8988T (cell line): Measurements from ENCODE around the gene SGPL1.

ENCODE experiments used
- DNase-seq: peaks from one replicate; pipeline ENCODE4 v3.0.0; 2011

The SGPL1 gene

DNA sequence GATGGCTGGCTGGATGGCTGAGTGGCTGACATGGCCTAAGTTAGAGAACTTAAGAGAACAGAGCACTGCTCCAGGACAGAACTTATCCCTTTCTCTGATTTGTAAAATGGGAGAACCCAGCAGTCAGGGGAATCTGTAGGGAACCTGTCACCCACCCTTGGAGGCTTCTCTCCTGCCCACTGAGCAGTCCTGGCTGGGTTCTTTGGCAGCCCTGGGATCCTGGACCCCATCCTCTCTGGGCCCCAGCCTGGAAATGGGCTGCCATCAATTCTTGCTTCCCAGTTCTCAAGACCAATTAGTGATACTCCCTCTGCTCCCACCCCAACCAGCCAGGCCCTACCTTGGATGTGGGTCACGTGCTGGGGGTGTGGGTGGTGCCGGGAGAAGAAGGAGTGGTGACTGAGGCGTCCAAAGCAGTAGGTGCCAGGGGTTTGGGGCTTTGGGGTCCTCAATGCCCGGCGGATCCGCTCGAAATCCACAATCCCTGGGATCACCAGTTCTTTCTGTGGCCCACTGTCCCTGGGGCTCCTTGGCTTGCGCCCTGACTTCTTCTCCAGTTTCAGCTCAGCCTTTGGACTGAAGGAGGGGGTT is 34.2 kb upstream of the SGPL1 start:
- no peak for DNase-seq

DNA sequence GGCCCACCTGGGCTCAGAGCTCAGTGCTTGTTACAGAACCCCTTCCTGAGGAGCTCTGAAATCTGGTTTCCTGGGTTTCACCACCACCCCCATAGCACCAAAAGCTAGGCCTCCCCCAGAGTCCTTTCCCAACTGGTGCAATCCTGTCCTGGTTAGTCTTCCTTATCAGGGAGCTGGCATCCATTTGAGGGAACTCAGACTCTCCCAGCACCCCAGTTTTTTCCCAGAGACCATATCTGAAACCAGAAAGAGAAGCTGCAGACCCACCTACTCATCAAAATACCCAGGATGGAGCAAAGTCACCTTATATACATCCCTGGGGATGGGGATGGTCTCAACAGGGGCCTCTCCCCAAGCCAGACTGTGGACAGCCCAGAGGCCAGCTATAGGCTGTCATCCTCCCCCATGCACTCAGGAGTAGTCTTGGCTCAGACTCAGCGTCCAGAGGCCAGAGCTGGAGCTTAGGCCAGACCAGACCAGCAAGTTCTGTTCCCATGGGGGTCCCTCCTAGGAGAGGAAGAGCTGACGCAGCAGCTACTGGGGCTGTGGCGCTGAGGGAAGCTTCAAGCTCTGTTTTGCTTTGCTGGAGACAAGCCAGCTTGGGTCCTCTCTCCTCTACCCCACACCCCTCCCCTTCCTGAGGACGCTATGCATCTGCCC is 33.5 kb upstream of the SGPL1 start:
- no peak for DNase-seq

DNA sequence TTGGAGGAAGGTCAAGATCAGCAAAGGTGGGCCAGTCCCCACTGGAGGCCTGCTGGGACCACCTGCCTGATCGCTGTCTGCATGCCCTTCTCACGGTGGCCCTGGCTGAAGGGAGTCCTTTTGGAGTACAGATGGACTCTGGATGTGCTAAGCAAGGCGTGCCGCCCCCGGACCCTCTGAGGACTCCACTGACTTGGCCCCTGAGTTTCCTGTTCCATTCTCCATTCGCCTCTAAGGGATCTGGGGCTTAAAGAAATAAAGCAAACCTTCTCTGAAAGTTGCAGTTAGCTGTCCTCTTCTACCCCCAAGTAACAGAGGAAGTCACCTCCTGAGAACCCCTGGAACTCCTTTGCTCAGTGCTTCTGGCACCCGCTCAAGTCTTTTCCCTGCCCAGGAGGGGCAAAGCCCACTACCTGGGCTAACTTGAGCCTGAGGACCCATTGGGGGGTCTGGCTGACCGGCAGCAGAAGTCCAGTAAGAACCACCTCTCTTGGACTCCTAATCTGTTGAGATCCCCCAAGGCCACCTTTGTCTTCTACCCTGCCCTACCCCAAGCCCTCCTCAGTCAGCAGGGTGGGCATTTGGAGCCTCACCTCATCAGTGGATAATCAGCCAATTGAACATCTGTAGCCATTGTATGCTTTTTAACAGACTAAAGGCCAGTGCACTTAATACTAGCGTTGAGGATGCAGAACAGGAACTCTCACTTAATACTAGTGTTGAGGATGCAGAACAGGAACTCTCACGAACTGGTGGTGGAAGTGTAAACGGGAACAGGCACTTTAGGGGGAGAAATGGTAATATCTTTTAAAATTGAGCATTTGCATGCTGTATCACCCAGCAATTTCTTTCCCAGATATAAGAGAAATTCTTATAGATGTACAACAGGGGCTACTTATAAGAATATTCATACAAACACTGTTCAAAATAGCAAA is 32.7 kb upstream of the SGPL1 start:
- DNase-seq = no peak

DNA sequence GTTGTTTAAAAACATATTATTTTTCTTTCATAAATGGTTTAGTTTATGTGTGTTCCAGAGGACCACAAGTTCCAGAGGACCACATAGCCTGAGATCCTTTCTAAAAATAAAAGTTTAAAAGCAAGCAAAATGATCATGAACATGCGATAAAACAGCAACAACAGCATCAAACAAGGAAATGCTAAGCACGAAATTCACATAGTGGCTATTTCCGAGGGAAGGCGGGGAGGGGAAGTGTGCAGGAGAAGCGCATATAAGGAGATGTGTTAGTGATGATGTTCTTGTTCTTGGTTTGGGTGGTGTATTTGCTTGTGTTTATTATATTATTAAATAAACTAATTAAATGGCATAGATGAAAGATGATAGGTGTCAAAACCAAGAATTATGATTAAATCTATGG is 31.7 kb upstream of the SGPL1 start:
- no peak for DNase-seq

DNA sequence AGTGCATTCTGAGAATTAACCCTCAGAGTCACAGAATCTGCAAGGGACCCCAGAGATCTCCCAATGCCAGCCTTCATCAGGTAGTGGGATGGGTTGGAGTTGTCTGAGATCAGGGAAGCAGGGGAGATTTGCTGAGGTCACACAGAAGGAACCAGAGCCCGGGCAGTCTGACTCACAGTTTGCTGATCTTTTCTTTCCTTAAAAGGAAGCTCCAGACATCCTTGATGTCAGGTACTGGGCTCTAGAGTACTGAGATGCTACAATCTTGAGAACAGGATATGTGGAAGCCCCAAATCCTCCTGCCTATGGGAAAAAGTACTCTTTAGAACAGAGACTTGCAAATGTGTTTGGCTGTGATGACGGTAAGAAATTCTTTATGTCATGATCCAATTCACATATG is 31.3 kb upstream of the SGPL1 start:
- no peak for DNase-seq

DNA sequence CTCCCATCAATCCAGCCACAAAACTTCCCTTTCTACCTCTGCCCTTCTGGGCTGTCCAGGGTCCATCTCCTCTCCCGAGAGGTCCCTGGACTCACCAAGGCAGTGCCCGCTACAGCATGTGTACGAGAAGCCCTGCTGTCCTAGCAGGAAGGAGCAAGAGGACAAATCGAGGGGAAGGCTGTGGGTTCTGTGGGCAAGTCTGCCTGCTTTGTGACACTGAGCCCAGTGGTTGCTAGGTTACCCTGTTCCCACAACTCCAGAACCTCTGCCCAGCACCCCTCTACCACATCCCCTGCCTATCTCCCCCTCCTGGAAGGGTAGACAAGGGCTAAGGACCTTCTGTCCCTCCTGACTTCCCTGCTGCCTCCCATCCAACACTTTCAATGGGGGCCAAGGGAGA is 30.6 kb upstream of the SGPL1 start, which contains the start of gene TBATA:
Gene TBATA, minus strand, starts transcription at position 188 of the 400 bp plus-strand sequence. CDS start 1,998 bp downstream, outside the sequence.
- no peak for DNase-seq

DNA sequence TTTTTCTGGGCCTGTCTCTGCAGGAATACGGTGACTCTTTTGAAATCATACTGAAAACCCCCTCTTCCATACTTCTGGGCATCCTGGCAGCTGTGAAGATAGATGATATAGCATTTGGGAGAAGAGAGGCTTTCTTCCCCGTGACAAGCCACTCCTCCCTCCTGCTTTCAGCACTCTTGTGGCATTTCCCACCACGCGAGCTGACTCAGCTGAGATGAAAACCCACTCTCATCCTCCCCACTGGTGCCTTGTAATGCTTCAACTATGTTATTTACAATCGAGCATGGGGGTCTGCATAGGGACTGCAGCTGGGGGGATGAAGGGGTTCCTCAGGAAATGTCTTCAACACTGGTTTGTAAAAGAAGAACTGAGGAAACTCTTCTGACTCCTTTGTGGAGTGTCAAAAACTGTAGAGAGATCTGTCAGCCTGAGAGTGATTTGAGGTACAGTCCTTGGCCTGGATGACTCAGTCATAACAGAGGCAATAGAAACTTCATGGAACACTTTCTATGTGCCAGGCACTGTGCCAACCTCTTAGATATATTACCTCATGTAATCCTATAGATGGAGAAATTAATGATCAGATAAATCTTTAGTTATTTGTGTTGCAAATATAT is 28.8 kb upstream of the SGPL1 start:
- no peak for DNase-seq

DNA sequence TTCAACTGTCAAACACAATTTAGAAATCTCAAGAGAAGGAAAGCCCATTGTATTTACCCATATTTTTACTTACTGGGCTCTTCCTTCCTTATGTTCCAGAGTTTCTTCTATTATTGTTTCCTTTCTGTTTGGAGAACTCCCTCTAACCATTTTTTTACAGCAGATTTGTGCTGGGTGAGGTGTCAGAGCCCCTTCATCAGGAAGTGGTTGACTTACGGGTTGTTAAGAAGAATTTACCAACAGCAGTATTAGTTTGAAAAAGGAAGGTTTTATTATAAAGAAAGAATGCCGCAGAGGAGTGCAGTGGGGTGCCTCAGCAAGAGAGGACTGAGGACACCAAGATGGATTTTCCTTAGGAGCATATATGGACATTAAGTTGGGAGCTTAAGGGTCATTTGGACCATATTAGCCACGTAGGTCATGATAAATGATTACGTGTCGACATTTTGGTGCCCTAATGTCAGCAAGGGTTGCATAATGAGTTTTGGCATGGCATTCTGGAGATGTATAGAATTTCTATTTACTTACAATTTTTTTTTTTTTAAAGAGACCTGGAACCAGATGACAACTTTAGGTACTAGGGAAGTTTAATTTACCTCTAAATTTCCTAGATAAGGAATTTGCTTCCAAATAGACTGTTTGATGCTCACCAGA is 24.2 kb upstream of the SGPL1 start:
- no peak for DNase-seq

DNA sequence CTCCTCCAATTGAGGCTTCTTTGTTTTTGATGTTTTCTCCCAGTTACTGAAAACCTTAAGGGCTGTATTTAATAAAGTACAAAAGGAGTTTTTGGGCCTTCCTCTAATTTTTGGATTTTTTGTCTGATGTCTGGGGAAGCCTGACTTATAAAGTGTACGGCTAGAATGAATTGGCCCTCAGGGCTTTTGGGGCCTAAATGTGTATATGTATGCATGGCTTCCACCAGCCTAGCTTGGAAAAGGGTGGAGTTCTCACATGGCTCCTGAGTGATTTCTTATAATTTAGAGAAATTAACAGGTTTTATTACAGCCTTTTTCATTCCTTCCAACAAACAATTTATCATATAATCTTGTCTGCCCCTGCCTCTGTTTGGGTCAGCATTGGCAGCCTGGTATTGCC is 20.1 kb upstream of the SGPL1 start:
- no peak for DNase-seq

DNA sequence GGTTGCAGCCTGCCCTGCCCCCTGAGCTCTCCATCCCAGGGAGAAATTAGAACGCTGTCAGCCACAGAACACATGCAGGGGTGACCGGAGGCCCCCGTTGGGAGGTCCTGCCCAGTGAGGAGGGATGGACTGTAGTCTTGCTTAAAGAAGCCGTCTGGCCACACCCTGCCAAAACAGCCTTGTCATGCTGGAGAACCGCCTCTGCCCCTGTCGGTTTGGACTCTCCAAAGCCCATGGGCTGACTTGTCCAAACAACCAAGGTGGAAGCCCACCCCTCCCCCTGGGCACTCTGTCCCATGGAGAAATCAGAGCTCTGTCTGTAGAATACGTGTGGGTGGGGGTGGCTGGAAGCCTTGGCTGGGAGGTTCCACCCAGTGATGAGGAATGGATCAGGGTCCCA is 17.9 kb upstream of the SGPL1 start:
- no peak for DNase-seq

DNA sequence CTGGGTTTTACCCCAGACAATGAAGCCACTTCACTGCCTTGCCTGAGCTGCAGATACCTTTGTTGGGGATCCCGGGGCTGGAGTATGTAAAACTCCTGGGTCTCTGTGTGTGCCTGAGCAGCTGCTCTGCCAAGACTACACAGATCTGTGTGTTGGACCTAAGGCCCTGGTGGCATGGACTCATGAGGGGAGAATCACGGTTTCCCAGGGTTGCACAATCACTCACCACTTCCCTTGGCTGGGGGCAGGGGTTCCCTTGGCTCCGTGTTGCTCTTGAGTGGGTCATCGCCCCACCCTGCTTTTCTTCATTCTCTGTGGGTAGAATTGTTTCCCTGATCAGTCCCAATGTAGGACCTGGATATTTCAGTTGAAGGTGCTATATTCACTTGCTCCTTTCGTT is 16.6 kb upstream of the SGPL1 start:
- DNase-seq = no peak

DNA sequence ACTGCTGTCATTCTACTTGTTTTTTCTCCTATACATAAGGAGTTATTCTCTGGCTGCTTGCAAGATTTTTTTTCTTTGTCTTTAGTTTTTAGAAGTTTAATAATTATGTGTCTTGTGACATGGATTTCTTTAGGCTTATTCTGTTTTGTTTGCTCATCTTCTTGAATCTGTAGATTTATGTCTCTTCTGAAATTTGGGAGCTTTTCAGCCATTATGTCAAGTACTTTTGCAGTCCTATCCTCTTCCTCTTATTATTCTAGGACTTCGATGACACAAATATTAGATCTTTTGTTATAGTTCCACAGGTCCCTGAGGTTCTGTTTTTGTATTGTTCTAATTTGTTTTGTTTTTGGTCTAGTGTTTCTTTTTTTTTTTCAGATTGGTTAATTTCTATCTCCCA is 13.9 kb upstream of the SGPL1 start:
- no peak for DNase-seq

DNA sequence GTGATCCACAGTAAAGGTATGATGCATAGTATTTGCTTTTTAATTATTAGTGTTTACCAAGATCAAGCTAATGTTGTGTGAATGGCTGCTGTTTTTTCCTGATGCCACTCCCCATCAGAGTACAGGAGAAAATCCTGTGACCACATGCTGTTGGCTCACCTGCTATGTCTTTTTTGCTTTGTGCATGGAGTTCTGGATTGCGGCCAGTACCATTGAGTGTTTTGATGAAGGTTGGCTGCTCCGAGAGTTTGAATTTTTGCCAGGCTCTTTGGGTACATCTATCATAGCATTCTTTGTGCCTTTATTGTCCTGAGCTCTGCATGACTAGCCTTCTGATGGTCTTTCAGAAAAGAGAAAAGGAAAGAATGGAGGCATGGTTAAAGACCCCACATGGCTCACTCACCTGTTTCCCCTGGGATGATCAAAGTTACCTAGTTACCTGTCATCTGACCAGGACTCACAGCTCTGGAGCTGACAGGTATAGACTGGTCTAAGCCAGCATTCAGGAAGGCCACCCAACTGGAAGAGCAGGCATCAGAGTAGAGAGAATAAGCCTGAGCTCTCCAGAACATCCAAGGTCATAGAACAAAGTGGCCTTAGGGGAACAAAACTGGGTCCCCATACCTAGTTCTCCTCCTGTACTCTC is 11.8 kb upstream of the SGPL1 start:
- no peak for DNase-seq

DNA sequence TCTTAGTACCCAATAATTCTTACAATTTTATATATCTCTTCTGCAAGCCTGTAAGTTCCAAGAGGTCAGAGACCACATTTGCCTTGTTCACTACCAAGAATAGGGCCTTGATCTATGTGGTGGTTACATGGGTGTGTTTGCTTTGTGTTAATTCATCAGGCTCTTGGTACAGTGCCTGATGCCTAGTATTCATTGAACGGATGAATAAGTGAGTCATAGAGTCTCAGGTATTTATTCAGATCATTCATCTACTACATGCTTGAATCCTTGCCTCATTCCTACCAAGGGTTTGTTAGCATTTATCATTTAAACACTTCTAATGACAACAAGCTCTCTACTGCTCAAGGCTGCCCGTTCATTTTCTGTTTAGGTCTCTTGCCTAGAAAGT is 11.3 kb upstream of the SGPL1 start:
- DNase-seq = no peak

DNA sequence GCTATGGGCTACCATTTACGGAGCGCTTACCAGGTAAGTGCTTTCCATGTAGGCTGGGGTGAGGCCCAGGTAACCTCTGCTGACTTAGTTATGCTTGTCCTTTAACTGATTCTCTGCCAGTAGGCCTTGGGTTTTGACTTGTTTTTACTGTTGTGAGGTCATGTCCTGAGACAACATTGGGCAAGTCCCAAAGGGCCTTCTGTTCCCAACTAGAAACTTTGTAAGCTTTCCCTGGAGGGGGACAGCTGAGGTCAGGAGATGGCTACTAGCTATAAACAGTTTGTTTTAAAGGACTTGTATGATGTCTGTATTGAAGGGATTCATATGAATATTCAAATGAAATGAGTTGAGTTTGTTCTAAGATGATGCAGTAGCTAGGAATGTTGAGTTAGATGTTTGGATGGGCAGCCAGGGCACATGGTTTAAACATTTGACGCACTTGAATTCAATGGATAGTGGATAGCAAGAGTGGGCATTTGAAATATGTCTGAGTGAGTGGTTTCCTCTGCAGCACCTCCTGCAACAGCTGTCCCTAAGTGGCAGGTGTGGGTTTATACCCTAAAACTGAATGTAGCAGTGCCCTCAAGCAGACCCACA is 10.0 kb upstream of the SGPL1 start:
- no peak for DNase-seq

DNA sequence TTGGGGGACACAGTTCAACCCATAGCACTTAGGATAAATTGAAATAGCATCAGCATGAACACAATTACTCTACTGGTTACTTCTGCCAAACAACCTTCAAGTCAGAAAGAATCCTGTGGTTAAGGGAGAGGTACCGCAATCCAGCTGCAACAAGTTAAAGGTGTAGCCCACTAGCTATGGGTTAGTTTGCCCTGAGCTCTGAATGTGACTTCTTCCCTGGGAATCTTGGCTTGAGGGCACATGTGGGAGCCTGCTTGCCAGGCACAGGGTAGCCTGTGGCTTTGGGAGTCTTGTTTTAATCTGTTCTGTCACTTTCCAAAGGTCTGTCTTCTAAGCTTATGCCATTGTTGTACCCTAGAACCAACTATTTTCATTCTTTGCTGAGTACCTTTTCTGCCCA is 8.9 kb upstream of the SGPL1 start:
- no peak for DNase-seq

DNA sequence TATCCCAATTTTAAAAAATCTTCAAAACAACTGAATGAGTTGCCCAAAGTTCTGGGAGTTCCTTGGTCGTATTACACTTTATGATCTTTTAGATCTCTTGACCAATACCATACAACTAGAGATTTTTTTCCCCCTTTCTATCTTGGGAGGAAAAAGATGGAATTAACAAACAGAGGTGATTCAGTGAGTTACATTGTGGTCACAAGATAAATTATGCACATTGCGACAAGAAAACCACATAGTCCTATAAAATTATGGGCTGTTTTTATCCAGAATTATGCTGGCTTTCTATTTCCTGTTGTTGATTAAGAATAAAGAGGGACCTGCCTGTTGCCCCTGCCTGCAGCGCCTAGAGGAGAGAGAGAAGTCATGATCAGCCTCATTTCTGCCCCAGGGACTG is 8.2 kb upstream of the SGPL1 start:
- DNase-seq = no peak

DNA sequence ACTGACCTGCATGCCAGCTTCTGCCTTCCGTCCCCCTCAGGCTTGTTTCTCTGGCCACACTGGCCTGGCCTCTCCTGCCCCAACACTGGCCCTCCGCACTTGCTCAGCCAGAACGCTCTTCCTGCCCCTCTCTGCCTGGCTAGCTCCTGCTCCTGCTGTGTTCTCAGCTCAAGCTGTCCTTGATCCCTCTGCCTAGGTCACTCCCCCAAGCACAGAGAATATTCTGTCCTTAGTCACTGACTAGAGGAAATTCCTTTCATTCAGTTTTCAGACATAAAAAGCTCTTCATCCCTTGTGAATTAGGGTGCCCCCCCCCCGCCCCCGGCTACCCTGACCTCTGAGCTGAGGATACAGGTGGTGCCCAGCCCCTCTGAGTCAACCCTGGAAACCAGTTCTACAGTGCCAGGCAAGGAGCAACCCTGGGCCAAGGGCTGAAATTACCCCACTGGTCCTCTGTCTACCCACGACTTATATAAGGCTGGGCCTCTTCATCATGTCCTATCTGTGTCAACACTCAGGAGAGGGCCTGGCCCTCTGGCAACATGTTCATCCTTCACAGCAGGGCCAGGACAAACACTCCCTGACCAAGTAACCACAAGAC is 6.6 kb upstream of the SGPL1 start:
- DNase-seq = no peak

DNA sequence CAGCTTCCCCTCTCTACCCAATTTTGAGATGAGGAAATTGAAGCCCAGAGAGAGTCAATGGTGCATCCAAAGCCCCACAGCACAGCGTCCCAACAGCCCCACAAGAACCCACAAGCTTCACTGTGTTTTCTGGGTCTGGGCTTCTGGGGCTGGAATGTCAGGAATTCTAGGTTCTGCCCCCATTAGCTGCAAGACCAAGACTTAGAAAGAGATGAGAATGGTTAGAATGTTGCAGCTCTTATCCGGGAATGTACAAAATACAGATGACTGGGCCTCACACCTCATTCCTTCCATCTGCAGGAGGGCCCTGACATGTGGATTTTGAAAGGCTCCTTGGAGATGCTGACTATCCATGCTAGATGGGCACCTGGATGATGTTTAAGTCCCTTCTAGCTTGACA is 6.0 kb upstream of the SGPL1 start:
- DNase-seq = no peak

DNA sequence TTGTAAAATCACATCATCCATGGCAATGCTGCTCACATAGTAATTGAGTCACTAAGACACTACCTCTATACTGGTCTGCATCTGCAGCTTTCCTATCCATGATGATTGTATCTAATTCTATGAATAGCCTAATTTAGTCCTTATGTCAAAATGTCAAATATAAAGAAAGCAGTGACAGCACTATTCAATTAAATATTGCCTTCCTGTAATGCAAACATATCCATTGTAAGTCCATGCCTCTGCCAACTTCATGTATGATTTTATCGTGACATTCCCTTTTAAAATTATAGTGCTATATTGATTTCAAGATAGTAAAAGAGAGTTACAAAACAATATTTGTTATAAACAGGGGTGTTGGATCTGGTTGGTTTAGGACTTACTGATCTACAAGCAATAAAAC is 4.8 kb upstream of the SGPL1 start:
- DNase-seq = no peak

DNA sequence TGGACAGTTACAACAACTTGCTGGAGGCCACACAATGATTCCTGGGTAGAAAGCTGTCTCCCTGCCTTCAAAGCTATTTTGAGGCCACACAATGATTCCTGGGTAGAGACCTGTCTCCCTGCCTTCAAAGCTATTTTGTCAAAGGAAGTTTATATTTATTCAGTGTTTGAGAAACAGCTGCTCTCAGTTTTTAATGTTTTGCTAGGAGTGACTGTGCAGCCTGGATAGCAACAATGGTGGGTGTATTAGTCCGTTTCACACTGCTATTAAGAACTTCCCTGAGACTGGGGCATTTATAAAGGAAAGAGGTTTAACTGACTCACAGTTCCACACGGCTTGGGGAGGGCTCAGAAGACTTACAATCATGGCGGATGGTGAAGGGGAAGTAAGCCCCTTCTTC is 3.9 kb upstream of the SGPL1 start:
- DNase-seq = no peak

DNA sequence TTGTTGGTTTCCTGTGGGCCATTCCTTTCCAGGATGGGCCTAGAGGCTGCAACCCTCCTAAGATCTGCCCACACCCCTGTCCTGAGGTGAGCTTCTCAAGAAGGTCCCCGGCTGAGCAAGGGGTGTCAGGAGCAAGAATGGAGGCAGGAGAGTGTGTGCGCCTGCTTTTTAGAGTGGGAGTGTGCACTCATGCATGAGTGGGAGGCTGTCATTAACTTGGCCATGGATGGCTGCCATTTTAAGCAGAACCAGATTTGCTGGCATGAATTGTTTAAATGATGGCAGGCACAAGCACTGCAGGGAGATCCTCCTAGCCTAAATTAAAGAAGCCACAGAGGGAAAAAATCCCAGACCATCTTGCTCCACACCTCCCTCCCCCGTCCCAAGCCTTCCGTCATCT is 2.9 kb upstream of the SGPL1 start:
- DNase-seq = no peak
